Measurements from ENCODE around the gene KIF5C. TPM values are rescaled to one million over a fixed set of nuclear protein-coding genes. Genes with fewer than 3 reads are reported as not detected.

Gene KIF5C
- total and polyA plus RNA-seq, 9 donors = 0.73 to 18.7 (median 3.3) TPM

- 11 to 32% (median 16%) methylated on average over 8 of the region's 8 CpGs for WGBS, 3 donors
- TF ChIP-seq CTCF (IDR thresholded peaks at IDR 0.05) (no peak), EP300 (IDR thresholded peaks at IDR 0.05) (no peak), POLR2A (IDR thresholded peaks at IDR 0.05) (no peak)
- no peaks in the 10 kb centered on the region for H3K27me3 ChIP-seq
- DNase-seq = peak in 2 of 5 donors; percentile 31 to 44
- H3K36me3 ChIP-seq = no peaks in the 10 kb centered on the region
- no peaks in the 10 kb centered on the region for H3K9me3 ChIP-seq
- no peak overlapping the region for H3K4me3 ChIP-seq
- H3K4me1 ChIP-seq (ENCODE audit: insufficient read depth) = peaks cover 3% of the 10 kb centered on the region
- intact Hi-C loops (cut with DNase I) = no loop called here
- H3K27ac ChIP-seq = no peak overlapping the region
Observed at GRCh38 chr2:148909114-148909513, 34.1 kb downstream of the KIF5C start.

GRCh38 chr2:148913061-148913460 lies 38.0 kb downstream of the KIF5C start:
- no peak overlapping the region for H3K4me3 ChIP-seq
- H3K27me3 ChIP-seq = no peaks in the 10 kb centered on the region
- peaks cover 3% of the 10 kb centered on the region for H3K4me1 ChIP-seq (ENCODE audit: insufficient read depth)
- no peaks in the 10 kb centered on the region for H3K36me3 ChIP-seq
- intact Hi-C loops (cut with DNase I) = no loop called here
- no peak for DNase-seq
- TF ChIP-seq EP300 (IDR thresholded peaks at IDR 0.05) (no peak), CTCF (IDR thresholded peaks at IDR 0.05) (no peak)
- no peak overlapping the region for H3K27ac ChIP-seq
- H3K9me3 ChIP-seq = no peaks in the 10 kb centered on the region

- Histone ChIP-seq H3K4me3 (no peak overlapping the region), H3K4me1 (ENCODE audit: insufficient read depth) (peaks cover 3% of the 10 kb centered on the region), H3K9me3 (no peaks in the 10 kb centered on the region), H3K27ac (no peak overlapping the region), H3K27me3 (no peaks in the 10 kb centered on the region), H3K36me3 (no peaks in the 10 kb centered on the region)
- 95 to 97% (median 95%) methylated on average over 8 of the region's 8 CpGs for WGBS, 3 donors
- TF ChIP-seq POLR2A (IDR thresholded peaks at IDR 0.05) = no peak
- TF ChIP-seq EP300 (IDR thresholded peaks at IDR 0.05) = no peak
- no peak for TF ChIP-seq CTCF (IDR thresholded peaks at IDR 0.05)
- DNase-seq = no peak
- intact Hi-C loops (cut with DNase I) = no loop called here
Observed at GRCh38 chr2:148913492-148913891, 38.5 kb downstream of the KIF5C start.

- intact Hi-C loops (cut with DNase I) = no loop called here
- 76 to 87% (median 78%) methylated on average over 4 of the region's 4 CpGs for WGBS, 3 donors
- H3K4me1 ChIP-seq (ENCODE audit: insufficient read depth) = no peaks in the 10 kb centered on the region
- no peak overlapping the region for H3K27ac ChIP-seq
- no peak overlapping the region for H3K4me3 ChIP-seq
- H3K9me3 ChIP-seq = no peaks in the 10 kb centered on the region
- H3K36me3 ChIP-seq = no peaks in the 10 kb centered on the region
- H3K27me3 ChIP-seq = no peaks in the 10 kb centered on the region
- DNase-seq = no peak
- TF ChIP-seq EP300 (IDR thresholded peaks at IDR 0.05) = no peak
- TF ChIP-seq CTCF (IDR thresholded peaks at IDR 0.05) = no peak
- no peak for TF ChIP-seq POLR2A (IDR thresholded peaks at IDR 0.05)
Observed at GRCh38 chr2:148914463-148914862, 39.4 kb downstream of the KIF5C start.

GRCh38 chr2:148917431-148917830 lies 42.4 kb downstream of the KIF5C start:
- Histone ChIP-seq H3K9me3 (no peaks in the 10 kb centered on the region), H3K27me3 (no peaks in the 10 kb centered on the region), H3K36me3 (no peaks in the 10 kb centered on the region), H3K4me1 (ENCODE audit: insufficient read depth) (no peaks in the 10 kb centered on the region), H3K4me3 (no peak overlapping the region), H3K27ac (no peak overlapping the region)
- TF ChIP-seq POLR2A (IDR thresholded peaks at IDR 0.05) (no peak), EP300 (IDR thresholded peaks at IDR 0.05) (no peak), CTCF (IDR thresholded peaks at IDR 0.05) (no peak)
- 95 to 97% (median 95%) methylated on average over 1 of the region's 1 CpG for WGBS, 3 donors
- intact Hi-C loops (cut with DNase I) = no loop called here
- no peak for DNase-seq
